GM21825 (cell line): ENCODE measurements around the gene MX1.

ENCODE experiments used
- ATAC-seq: cut with Tn5 transposase; IDR thresholded peaks from one replicate; pipeline ENCODE4 v1.9.1; 2021; ENCODE audit warnings: mild to moderate bottlenecking, moderate library complexity; ENCODE audit not compliant: unreplicated experiment

MX1 gene

GRCh38 chr21:41431788-41432548 is 5.9 kb downstream of the MX1 start:
- ATAC-seq: peak; percentile 81

GRCh38 chr21:41432562-41433460 is 6.8 kb downstream of the MX1 start:
- no peak for ATAC-seq

- no peak for ATAC-seq
These were observed 7.5 kb downstream of the MX1 start for GRCh38 chr21:41433566-41433965.

GRCh38 chr21:41435706-41436105 is 9.7 kb downstream of the MX1 start:
- no peak for ATAC-seq

- no peak for ATAC-seq
These were observed 11.7 kb downstream of the MX1 start for GRCh38 chr21:41437729-41438128.

GRCh38 chr21:41438425-41439113 is 12.5 kb downstream of the MX1 start:
- no peak for ATAC-seq

GRCh38 chr21:41439248-41439647 is 13.2 kb downstream of the MX1 start:
- no peak for ATAC-seq

GRCh38 chr21:41441546-41441945 is 15.5 kb downstream of the MX1 start:
- ATAC-seq: no peak

- ATAC-seq: no peak
These were observed 16.6 kb downstream of the MX1 start for GRCh38 chr21:41442481-41443186.

- ATAC-seq: no peak
These were observed 17.5 kb downstream of the MX1 start for GRCh38 chr21:41443562-41443961.

GRCh38 chr21:41444703-41445464 is 18.8 kb downstream of the MX1 start:
- no peak for ATAC-seq

- no peak for ATAC-seq
These were observed 19.4 kb downstream of the MX1 start for GRCh38 chr21:41445465-41445862.

GRCh38 chr21:41446586-41446985 is 20.5 kb downstream of the MX1 start:
- no peak for ATAC-seq

- no peak for ATAC-seq
These were observed 21.3 kb downstream of the MX1 start for GRCh38 chr21:41447356-41447755.

- no peak for ATAC-seq
These were observed 23.6 kb downstream of the MX1 start for GRCh38 chr21:41449613-41450012.

- ATAC-seq: no peak
These were observed 26.0 kb downstream of the MX1 start for GRCh38 chr21:41451753-41452676.

- no peak for ATAC-seq
These were observed 27.2 kb downstream of the MX1 start for GRCh38 chr21:41453198-41453597.

- no peak for ATAC-seq
These were observed 27.7 kb downstream of the MX1 start for GRCh38 chr21:41453761-41454160.

GRCh38 chr21:41458121-41458520 is 32.1 kb downstream of the MX1 start:
- no peak for ATAC-seq
